Uterus (tissue), 4 donors: ENCODE data around the gene PARP1. TPM values are rescaled to one million over a fixed set of nuclear protein-coding genes. Genes with fewer than 3 reads are reported as not detected.

Source experiments
- DNase-seq, 2 donors: peaks; one replicate each; pipeline ENCODE4 v3.0.0-alpha.2; 2019 to 2020
- H3K27ac ChIP-seq, 2 donors: fragments of 200-600 bp; sonication (generic); 1 replicate in 1 of 2; 2 replicates in 1 of 2; pipeline ENCODE4 v1.5.1; 2016 to 2018
- H3K27me3 ChIP-seq, 2 donors: fragments of 200-600 bp; sonication (generic); one replicate each; pipeline ENCODE4 v1.5.1; 2018 to 2019; ENCODE audit warnings: control low read depth in 1 of 2
- H3K36me3 ChIP-seq, 2 donors: fragments of 200-600 bp; sonication (generic); one replicate each; pipeline ENCODE4 v1.5.1; 2019; ENCODE audit warnings: control low read depth in 1 of 2
- H3K4me1 ChIP-seq, 2 donors: fragments of 200-600 bp; sonication (generic); one replicate each; pipeline ENCODE4 v1.5.1; 2018 to 2019; ENCODE audit warnings: control low read depth in 1 of 2
- H3K4me3 ChIP-seq, 2 donors: fragments of 200-600 bp; sonication (generic); 1 replicate in 1 of 2; 2 replicates in 1 of 2; pipeline ENCODE4 v1.5.1; 2018 to 2019; ENCODE audit warnings: mild to moderate bottlenecking in 1 of 2
- H3K9me3 ChIP-seq, 2 donors: fragments of 200-600 bp; sonication (generic); one replicate each; pipeline ENCODE4 v1.5.1; 2019; ENCODE audit warnings: control low read depth in 1 of 2
- POLR2A ChIP-seq, 2 donors: fragments of 450-650 bp; IDR thresholded peaks; one replicate each; pipeline ENCODE4 v1.6.1; 2016; ENCODE audit warnings: antibody characterized with exemption in 2 of 2, mild to moderate bottlenecking in 1 of 2, moderate library complexity in 1 of 2
- intact Hi-C: fragments of 100-400 bp; cut with DNase I; formaldehyde crosslinking; loops from one replicate; pipeline ENCODE4 v1.15.1; 2023; ENCODE audit warnings: low total_unique reads
- total RNA-seq, 4 donors: library from RNA; depleted of rRNA in 3 of 4; stranded (reverse); fragments of >200 nt in 3 of 4; gene quantifications; one replicate each; pipeline versions ENCODE4 v1.1.0 to v1.2.4, GENCODE V29; 2014 to 2023
- TF ChIP-seq, protein P1 (sequence below), 4 experiments: fragments of 200-600 bp in 2 of 4; fragments of 450-650 bp in 2 of 4; sonication (generic) in 2 of 4; IDR thresholded peaks; one replicate each; pipeline ENCODE4 v1.5.1; 2016 to 2019; ENCODE audit warnings: antibody characterized with exemption in 4 of 4, mild to moderate bottlenecking in 2 of 4, moderate library complexity in 1 of 4
- donor health status: DM: yes; HTN: yes; CAD: no.

Gene PARP1
- total RNA-seq, 4 donors from 2014 or later: 17.1 to 147 (median 33.8) TPM

DNA sequence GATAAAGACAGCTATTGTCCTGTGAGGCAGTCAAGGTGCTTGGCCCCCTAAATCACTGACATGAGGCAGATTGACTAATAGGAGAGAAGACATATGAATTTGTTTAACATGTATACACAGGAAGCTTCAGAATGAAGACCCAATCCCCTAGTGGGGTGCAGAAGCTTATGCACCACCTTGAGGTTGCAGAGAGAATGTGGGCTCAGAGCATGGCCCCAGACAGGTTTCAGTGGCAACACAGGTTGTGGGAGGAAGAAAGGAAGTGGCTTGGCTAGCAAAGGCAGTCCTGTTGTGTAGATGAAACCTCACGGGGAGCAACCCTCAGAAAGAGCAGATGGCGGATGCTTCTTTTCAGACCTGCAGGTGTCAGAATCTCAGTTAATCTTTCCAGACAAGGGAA is 37.0 kb upstream of the PARP1 start:
- TF ChIP-seq, protein P1, sequence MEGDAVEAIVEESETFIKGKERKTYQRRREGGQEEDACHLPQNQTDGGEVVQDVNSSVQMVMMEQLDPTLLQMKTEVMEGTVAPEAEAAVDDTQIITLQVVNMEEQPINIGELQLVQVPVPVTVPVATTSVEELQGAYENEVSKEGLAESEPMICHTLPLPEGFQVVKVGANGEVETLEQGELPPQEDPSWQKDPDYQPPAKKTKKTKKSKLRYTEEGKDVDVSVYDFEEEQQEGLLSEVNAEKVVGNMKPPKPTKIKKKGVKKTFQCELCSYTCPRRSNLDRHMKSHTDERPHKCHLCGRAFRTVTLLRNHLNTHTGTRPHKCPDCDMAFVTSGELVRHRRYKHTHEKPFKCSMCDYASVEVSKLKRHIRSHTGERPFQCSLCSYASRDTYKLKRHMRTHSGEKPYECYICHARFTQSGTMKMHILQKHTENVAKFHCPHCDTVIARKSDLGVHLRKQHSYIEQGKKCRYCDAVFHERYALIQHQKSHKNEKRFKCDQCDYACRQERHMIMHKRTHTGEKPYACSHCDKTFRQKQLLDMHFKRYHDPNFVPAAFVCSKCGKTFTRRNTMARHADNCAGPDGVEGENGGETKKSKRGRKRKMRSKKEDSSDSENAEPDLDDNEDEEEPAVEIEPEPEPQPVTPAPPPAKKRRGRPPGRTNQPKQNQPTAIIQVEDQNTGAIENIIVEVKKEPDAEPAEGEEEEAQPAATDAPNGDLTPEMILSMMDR (IDR thresholded peaks at IDR 0.05): no peak
- TF ChIP-seq POLR2A (IDR thresholded peaks at IDR 0.05): no peak
- intact Hi-C loops: no loop called here

DNA sequence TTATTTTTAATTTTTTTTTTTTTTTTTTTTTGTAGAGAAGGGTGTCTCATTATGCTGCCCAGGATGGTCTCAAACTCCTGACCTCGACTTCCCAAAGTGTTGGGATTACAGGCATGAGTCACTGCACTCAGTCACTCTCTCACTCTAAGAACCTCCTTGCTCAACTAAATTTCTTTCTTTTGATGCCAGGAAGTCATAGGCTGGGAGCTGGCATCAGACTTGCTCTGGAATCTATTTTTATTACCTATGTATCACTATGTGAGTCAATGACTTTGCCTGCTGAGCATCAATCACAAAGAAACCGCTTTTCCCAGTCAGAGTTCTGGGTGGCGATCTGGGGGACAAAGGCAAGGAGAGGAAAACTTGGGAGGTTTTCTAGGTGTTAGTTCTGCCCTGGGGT is 35.5 kb upstream of the PARP1 start:
- Histone ChIP-seq H3K36me3 (no peaks in the 10 kb centered on the region), H3K4me1 (no peaks in the 10 kb centered on the region), H3K27ac (no peak overlapping the region), H3K9me3 (no peaks in the 10 kb centered on the region), H3K4me3 (no peak overlapping the region), H3K27me3 (peaks cover 0 to 3% of the 10 kb centered on the region in 2 donors)
- no peak for TF ChIP-seq POLR2A (IDR thresholded peaks at IDR 0.05)
- TF ChIP-seq, protein P1 (IDR thresholded peaks at IDR 0.05): no peak
- no peak for DNase-seq
- intact Hi-C loops: no loop called here

More for the DNA sequence above, 37.0 kb upstream of the PARP1 start:
- no peak for DNase-seq
- Histone ChIP-seq H3K9me3 (no peaks in the 10 kb centered on the region), H3K4me3 (no peak overlapping the region), H3K27me3 (peaks cover 0 to 3% of the 10 kb centered on the region in 2 donors), H3K36me3 (no peaks in the 10 kb centered on the region), H3K4me1 (no peaks in the 10 kb centered on the region), H3K27ac (no peak overlapping the region)

DNA sequence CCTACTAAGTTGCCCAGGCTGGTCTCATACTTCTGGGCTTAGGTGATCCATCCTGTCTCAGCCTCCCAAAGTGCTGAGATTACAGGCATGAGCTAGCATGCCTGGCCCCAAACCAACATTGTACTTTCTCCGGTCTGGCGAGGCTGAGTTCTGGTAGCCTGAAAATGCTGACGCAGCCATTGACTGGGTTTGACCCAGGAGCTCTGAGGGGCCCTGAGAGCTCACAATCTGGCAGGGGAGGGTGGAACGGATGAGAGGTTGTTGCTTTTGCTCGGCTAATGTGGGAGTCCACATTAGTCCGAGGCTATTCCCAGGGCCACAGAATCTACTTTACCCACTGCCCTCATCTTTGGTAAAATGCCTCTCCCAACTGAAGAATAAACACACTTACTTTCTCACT is 35.1 kb upstream of the PARP1 start:
- Histone ChIP-seq H3K4me3 (no peak overlapping the region), H3K27me3 (peaks cover 0 to 3% of the 10 kb centered on the region in 2 donors), H3K36me3 (no peaks in the 10 kb centered on the region), H3K9me3 (no peaks in the 10 kb centered on the region), H3K27ac (no peak overlapping the region), H3K4me1 (no peaks in the 10 kb centered on the region)
- intact Hi-C loops: no loop called here
- DNase-seq: no peak
- no peak for TF ChIP-seq POLR2A (IDR thresholded peaks at IDR 0.05)
- TF ChIP-seq, protein P1 (IDR thresholded peaks at IDR 0.05): no peak

DNA sequence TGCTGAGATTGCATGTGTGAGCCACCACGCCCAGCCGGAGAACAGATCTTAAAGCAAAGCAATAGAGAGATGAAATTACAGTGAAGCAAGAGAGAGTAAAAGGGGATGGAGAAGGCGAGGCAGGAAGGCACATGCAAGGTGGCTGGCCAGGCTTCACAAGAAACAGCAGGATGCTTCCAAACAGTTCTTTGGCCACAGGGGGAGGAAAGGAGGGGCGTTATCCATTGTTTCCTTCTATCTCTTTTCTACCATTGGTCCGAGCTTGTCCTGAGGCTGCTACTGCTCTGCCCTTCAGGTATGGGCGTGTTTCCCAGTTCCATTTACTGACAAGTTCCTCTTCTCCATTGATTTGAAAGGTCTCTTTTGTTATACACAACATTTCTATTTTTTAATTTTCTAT is 33.7 kb upstream of the PARP1 start:
- Histone ChIP-seq H3K27me3 (peaks cover 0 to 3% of the 10 kb centered on the region in 2 donors), H3K4me1 (no peaks in the 10 kb centered on the region), H3K27ac (no peak overlapping the region), H3K9me3 (no peaks in the 10 kb centered on the region), H3K4me3 (no peak overlapping the region), H3K36me3 (no peaks in the 10 kb centered on the region)
- intact Hi-C loops: no loop called here
- TF ChIP-seq POLR2A (IDR thresholded peaks at IDR 0.05): no peak
- TF ChIP-seq, protein P1 (IDR thresholded peaks at IDR 0.05): no peak
- DNase-seq: no peak

DNA sequence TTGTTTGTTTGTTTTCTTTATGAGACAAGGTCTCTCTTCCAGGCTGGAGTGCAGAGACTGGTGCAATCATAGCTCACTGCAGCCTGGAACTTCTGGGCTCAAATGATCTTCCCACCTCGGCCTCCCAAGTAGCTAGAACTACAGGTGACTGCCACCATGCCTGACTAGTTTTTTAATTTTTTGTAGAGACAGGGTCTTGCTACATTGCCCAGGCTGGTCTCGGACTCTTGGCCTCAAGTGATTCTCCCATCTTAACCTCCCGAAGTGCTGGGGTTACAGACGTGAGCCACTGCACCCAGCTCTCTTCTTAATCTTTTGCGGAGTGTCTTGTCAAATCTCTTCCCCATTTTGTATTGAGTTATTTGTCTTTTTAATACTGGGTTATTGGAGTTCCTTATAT is 32.6 kb upstream of the PARP1 start:
- Histone ChIP-seq H3K9me3 (no peaks in the 10 kb centered on the region), H3K4me3 (no peak overlapping the region), H3K27me3 (peaks cover 0 to 3% of the 10 kb centered on the region in 2 donors), H3K27ac (no peak overlapping the region), H3K4me1 (no peaks in the 10 kb centered on the region), H3K36me3 (no peaks in the 10 kb centered on the region)
- intact Hi-C loops: no loop called here
- DNase-seq: no peak
- no peak for TF ChIP-seq POLR2A (IDR thresholded peaks at IDR 0.05)
- TF ChIP-seq, protein P1 (IDR thresholded peaks at IDR 0.05): no peak
